Keratinocyte (primary cell): ENCODE results near the gene MEGF10. TPM values are rescaled to one million over a fixed set of nuclear protein-coding genes. Genes with fewer than 3 reads are reported as not detected.

Experiments used
- DNase-seq: peaks from one replicate; pipeline ENCODE4 v3.0.0-alpha.2; 2011; ENCODE audit warnings: low read depth, missing footprints, low spot score
- FAIRE-seq: peaks from 2 replicates; lab custom pipeline; 2011; peaks lifted over from hg19 to GRCh38; lab: Jason Lieb, UNC
- H2AFZ ChIP-seq: 2 replicates; pipeline ENCODE4 v1.6.0; 2012; ENCODE audit warnings: low read length, control low read depth, inconsistent platforms; ENCODE audit not compliant: control insufficient read depth
- H3K27ac ChIP-seq: 2 replicates; pipeline ENCODE4 v1.5.1; 2011; ENCODE audit warnings: low read length; ENCODE audit not compliant: control insufficient read depth, insufficient read depth
- H3K27me3 ChIP-seq: 3 replicates; pipeline ENCODE4 v1.6.0; 2011; ENCODE audit warnings: low read length; ENCODE audit not compliant: control insufficient read depth, insufficient read depth; ENCODE audit errors: extremely low read depth
- H3K36me3 ChIP-seq, 2 experiments: 2 replicates in 1 of 2; 3 replicates in 1 of 2; pipeline ENCODE4 v1.5.1; 2011; ENCODE audit warnings: low read length in 2 of 2, mild to moderate bottlenecking in 1 of 2; ENCODE audit not compliant: control insufficient read depth in 2 of 2, insufficient read depth in 2 of 2; ENCODE audit errors: extremely low read depth in 1 of 2
- H3K4me1 ChIP-seq: 3 replicates; pipeline ENCODE4 v1.5.1; 2011; ENCODE audit warnings: low read length; ENCODE audit not compliant: control insufficient read depth, insufficient read depth; ENCODE audit errors: extremely low read depth
- H3K4me2 ChIP-seq: 3 replicates; pipeline ENCODE4 v1.6.0; 2011; ENCODE audit warnings: low read depth, low read length; ENCODE audit not compliant: control insufficient read depth, insufficient read depth; ENCODE audit errors: extremely low read depth
- H3K4me3 ChIP-seq, 3 experiments: fragments of 200-600 bp in 1 of 3; sonication (generic) in 1 of 3; 2 replicates in 2 of 3; 3 replicates in 1 of 3; pipeline ENCODE4 v1.5.1; 2011 to 2016; ENCODE audit warnings: low read length in 3 of 3, mild to moderate bottlenecking in 3 of 3, control low read depth in 2 of 3, inconsistent platforms in 1 of 3, low read depth in 1 of 3, mixed read lengths in 1 of 3, mixed run types in 1 of 3, moderate library complexity in 1 of 3; ENCODE audit not compliant: control insufficient read depth in 2 of 3, insufficient read depth in 2 of 3; ENCODE audit errors: extremely low read depth in 1 of 3
- H3K79me2 ChIP-seq: 2 replicates; pipeline ENCODE4 v1.6.0; 2012; ENCODE audit warnings: low read length; ENCODE audit not compliant: control insufficient read depth, insufficient read depth
- H3K9ac ChIP-seq: 3 replicates; pipeline ENCODE4 v1.6.0; 2011; ENCODE audit warnings: low read length; ENCODE audit not compliant: control insufficient read depth, insufficient read depth; ENCODE audit errors: extremely low read depth
- H3K9me1 ChIP-seq: 3 replicates; pipeline ENCODE4 v1.6.0; 2011; ENCODE audit warnings: low read length; ENCODE audit not compliant: control insufficient read depth, insufficient read depth; ENCODE audit errors: extremely low read depth
- H3K9me3 ChIP-seq: 2 replicates; pipeline ENCODE4 v1.5.1; 2012; ENCODE audit warnings: low read depth, low read length; ENCODE audit not compliant: control insufficient read depth
- H4K20me1 ChIP-seq: 3 replicates; pipeline ENCODE4 v1.6.0; 2011; ENCODE audit warnings: low read length; ENCODE audit not compliant: control insufficient read depth, insufficient read depth; ENCODE audit errors: extremely low read depth
- EZH2 ChIP-seq: IDR thresholded peaks from one replicate; pipeline ENCODE4 v1.6.1; 2012; ENCODE audit warnings: inconsistent platforms, mild to moderate bottlenecking, low read length, moderate library complexity
- dilution Hi-C: fragments of 300-500 bp; cut with MboI; formaldehyde crosslinking; loops from one replicate; pipeline ENCODE4 v1.7.0; 2020; ENCODE audit warnings: low sequenced_read_pairs; ENCODE audit not compliant: extremely low pct_ligation_motif_present
- polyA plus RNA-seq, 5 experiments: library from polyadenylated mRNA; depleted of rRNA in 3 of 5; stranded (reverse) in 3 of 5; stranded (forward) in 1 of 5; unstranded in 1 of 5; fragments of >200 nt; gene quantifications; 1 replicate in 1 of 5; 2 replicates in 3 of 5; 3 replicates in 1 of 5; pipeline versions ENCODE4 v1.2.1 to v1.2.3, GENCODE V29; 2011 to 2012; ENCODE audit warnings: missing spikeins in 2 of 5, low read depth in 1 of 5, low replicate concordance in 1 of 5
- TF ChIP-seq, protein P1 (sequence below), 3 experiments: IDR thresholded peaks in 1 of 3; conservative IDR thresholded peaks in 1 of 3; optimal IDR thresholded peaks in 1 of 3; 2 replicates in 2 of 3; 3 replicates in 1 of 3; pipeline versions ENCODE3 to v1.5.1; 2011; ENCODE audit warnings: low read length in 3 of 3, mild to moderate bottlenecking in 3 of 3, moderate library complexity in 2 of 3, control low read depth in 1 of 3, inconsistent platforms in 1 of 3; ENCODE audit not compliant: insufficient read depth in 2 of 3; ENCODE audit errors: extremely low read depth in 1 of 3

MEGF10 gene
- polyA plus RNA-seq, 1 donor (not counting 4 experiments of a cell fraction or from before 2014, with no cell fraction given): not detected

GRCh38 chr5:127398508-127398907 lies 107.9 kb downstream of the MEGF10 start:
- no peaks in the 10 kb centered on the region for H3K4me1 ChIP-seq
- dilution Hi-C loops: no loop called here

DNA sequence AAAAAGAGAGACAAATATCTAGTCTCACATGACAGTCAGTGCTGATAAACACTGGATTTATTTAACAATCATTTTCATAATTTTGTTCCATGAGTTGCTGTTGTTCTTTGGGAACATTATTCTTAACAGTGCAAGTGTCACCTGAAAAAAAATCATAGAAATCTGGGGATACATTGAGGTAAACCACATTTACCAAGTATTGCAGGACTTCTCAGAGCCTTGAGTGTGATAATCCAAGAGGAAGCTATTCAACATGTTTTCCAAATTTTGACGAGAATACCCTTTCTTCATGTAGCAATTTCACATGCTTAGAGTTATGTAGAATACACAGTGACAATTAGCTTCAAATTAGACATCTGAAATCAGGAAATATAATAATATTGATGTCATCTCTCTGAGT lies 108.5 kb downstream of the MEGF10 start:
- FAIRE-seq: no peak

More at GRCh38 chr5:127398508-127398907, 107.9 kb downstream of the MEGF10 start:
- no peak for FAIRE-seq
- H3K27ac ChIP-seq: no peak overlapping the region
- H3K9ac ChIP-seq: no peak overlapping the region
- no peak for DNase-seq
- no peak overlapping the region for H2AFZ ChIP-seq
- no peaks in the 10 kb centered on the region for H3K36me3 ChIP-seq
- no peak overlapping the region for H3K4me3 ChIP-seq
- H3K79me2 ChIP-seq: no peaks in the 10 kb centered on the region
- no peaks in the 10 kb centered on the region for H3K9me1 ChIP-seq
- H4K20me1 ChIP-seq: no peaks in the 10 kb centered on the region
- H3K9me3 ChIP-seq: no peaks in the 10 kb centered on the region
- TF ChIP-seq, protein P1, sequence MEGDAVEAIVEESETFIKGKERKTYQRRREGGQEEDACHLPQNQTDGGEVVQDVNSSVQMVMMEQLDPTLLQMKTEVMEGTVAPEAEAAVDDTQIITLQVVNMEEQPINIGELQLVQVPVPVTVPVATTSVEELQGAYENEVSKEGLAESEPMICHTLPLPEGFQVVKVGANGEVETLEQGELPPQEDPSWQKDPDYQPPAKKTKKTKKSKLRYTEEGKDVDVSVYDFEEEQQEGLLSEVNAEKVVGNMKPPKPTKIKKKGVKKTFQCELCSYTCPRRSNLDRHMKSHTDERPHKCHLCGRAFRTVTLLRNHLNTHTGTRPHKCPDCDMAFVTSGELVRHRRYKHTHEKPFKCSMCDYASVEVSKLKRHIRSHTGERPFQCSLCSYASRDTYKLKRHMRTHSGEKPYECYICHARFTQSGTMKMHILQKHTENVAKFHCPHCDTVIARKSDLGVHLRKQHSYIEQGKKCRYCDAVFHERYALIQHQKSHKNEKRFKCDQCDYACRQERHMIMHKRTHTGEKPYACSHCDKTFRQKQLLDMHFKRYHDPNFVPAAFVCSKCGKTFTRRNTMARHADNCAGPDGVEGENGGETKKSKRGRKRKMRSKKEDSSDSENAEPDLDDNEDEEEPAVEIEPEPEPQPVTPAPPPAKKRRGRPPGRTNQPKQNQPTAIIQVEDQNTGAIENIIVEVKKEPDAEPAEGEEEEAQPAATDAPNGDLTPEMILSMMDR (optimal IDR thresholded peaks at IDR 0.05 in 1 of 3, IDR thresholded peaks at IDR 0.05 in 1 of 3, conservative IDR thresholded peaks at IDR 0.05 in 1 of 3; ENCODE audit: extremely low read depth in 1 of 3, insufficient read depth in 2 of 3, low read length in 3 of 3): no peak
- TF ChIP-seq EZH2: no peak
- no peak overlapping the region for H3K4me2 ChIP-seq
- no peaks in the 10 kb centered on the region for H3K27me3 ChIP-seq

More for the DNA sequence above, 108.5 kb downstream of the MEGF10 start:
- Histone ChIP-seq H3K27ac (no peak overlapping the region), H2AFZ (no peak overlapping the region), H3K4me1 (no peaks in the 10 kb centered on the region), H3K4me3 (no peak overlapping the region), H3K79me2 (no peaks in the 10 kb centered on the region), H4K20me1 (no peaks in the 10 kb centered on the region), H3K9me3 (no peaks in the 10 kb centered on the region), H3K9me1 (no peaks in the 10 kb centered on the region), H3K36me3 (no peaks in the 10 kb centered on the region), H3K9ac (no peak overlapping the region), H3K27me3 (no peaks in the 10 kb centered on the region), H3K4me2 (no peak overlapping the region)
- dilution Hi-C loops: no loop called here
- no peak for DNase-seq
- no peak for TF ChIP-seq EZH2
- TF ChIP-seq, protein P1 (optimal IDR thresholded peaks at IDR 0.05 in 1 of 3, IDR thresholded peaks at IDR 0.05 in 1 of 3, conservative IDR thresholded peaks at IDR 0.05 in 1 of 3; ENCODE audit: extremely low read depth in 1 of 3, insufficient read depth in 2 of 3, low read length in 3 of 3): no peak
